HCT116 (cell line): ENCODE data around the gene NFATC3. TPM values are rescaled to one million over a fixed set of nuclear protein-coding genes. Genes with fewer than 3 reads are reported as not detected.

Experiments
- ATAC-seq: fragments of 200-7000 bp; cut with Tn5 transposase; 2 replicates; pipeline ENCODE4 v1.9.1; 2020; ENCODE audit warnings: mild to moderate bottlenecking, moderate library complexity
- BruUV-seq: library from RNA; stranded (reverse); fragments of 400-500 nt; replicated peaks from 2 replicates; lab custom pipeline; 2021; lab: Mats Ljungman, UMichigan
- CTCF ChIA-PET: fragments of 300-600 bp; sonication (Branson Sonifier 250); formaldehyde crosslinking; loops from one replicate; lab custom pipeline; 2021; ENCODE audit warnings: antibody characterized with exemption; lab: Charles Lee
- POLR2A ChIA-PET: fragments of 300-600, 350-600 bp; sonication (Branson Sonifier 250); formaldehyde crosslinking; loops from one replicate; lab custom pipeline; 2021; ENCODE audit warnings: antibody characterized with exemption; lab: Charles Lee
- RAD21 ChIA-PET, 2 experiments: fragments of 300-600 bp; sonication (Branson Sonifier 250); formaldehyde crosslinking; loops; one replicate each; lab custom pipeline; 2023; ENCODE audit warnings: low total read pairs in 2 of 2; ENCODE audit not compliant: uncharacterized antibody in 2 of 2, unreplicated experiment in 2 of 2, low non-redundant PET in 1 of 2; lab: Charles Lee
- DNase-seq: peaks from one replicate; pipeline ENCODE4 v3.0.0-alpha.2; 2010; ENCODE audit warnings: low read depth, low spot score
- H2AFZ ChIP-seq: fragments of 200-600 bp; shearing (Covaris generic), sonication (generic); 2 replicates; pipeline ENCODE4 v1.6.1; 2017; ENCODE audit warnings: low read depth, mixed run types, mixed read lengths, antibody characterized with exemption, low read length; ENCODE audit not compliant: poor library complexity, severe bottlenecking
- H3K27ac ChIP-seq: 2 replicates; pipeline ENCODE4 v1.5.1; 2012; ENCODE audit warnings: low read depth, low read length
- H3K27me3 ChIP-seq: fragments of 200-600 bp; sonication (generic); 2 replicates; pipeline ENCODE4 v1.6.1; 2016; ENCODE audit warnings: mixed run types, low read length, mixed read lengths; ENCODE audit not compliant: insufficient read depth
- H3K36me3 ChIP-seq, 2 experiments: fragments of 200-500 bp in 1 of 2; fragments of 200-600 bp in 1 of 2; sonication (Bioruptor generic) in 1 of 2; sonication (generic) in 1 of 2; 2 replicates each; pipeline versions ENCODE4 v1.5.1 to v1.6.1; 2014 to 2016; ENCODE audit warnings: low read length in 2 of 2, inconsistent platforms in 1 of 2, mixed read lengths in 1 of 2, mixed run types in 1 of 2; ENCODE audit not compliant: insufficient read depth in 2 of 2, control insufficient read depth in 1 of 2
- H3K4me1 ChIP-seq, 2 experiments: fragments of 200-600 bp in 1 of 2; sonication (generic) in 1 of 2; 2 replicates each; pipeline versions ENCODE4 v1.5.1 to v1.6.1; 2012 to 2017; ENCODE audit warnings: low read length in 2 of 2, inconsistent platforms in 1 of 2, mild to moderate bottlenecking in 1 of 2, mixed read lengths in 1 of 2, mixed run types in 1 of 2, moderate library complexity in 1 of 2; ENCODE audit not compliant: insufficient read depth in 2 of 2, control insufficient read depth in 1 of 2
- H3K4me2 ChIP-seq: fragments of 200-600 bp; sonication (generic); 2 replicates; pipeline ENCODE4 v1.6.1; 2017; ENCODE audit warnings: mixed run types, low read length, mixed read lengths
- H3K4me3 ChIP-seq, 2 experiments: fragments of 200-600 bp in 1 of 2; sonication (generic) in 1 of 2; replicated peaks in 1 of 2; 2 replicates each; pipeline ENCODE4 v1.5.1; 2011 to 2016; ENCODE audit warnings: low read length in 2 of 2, control low read depth in 1 of 2, low read depth in 1 of 2, mild to moderate bottlenecking in 1 of 2, mixed read lengths in 1 of 2, mixed run types in 1 of 2
- H3K79me2 ChIP-seq: fragments of 200-600 bp; sonication (generic); 2 replicates; pipeline ENCODE4 v1.6.1; 2017; ENCODE audit warnings: mild to moderate bottlenecking, mixed run types, low read length, moderate library complexity, mixed read lengths; ENCODE audit not compliant: insufficient read depth
- H3K9ac ChIP-seq: fragments of 200-600 bp; sonication (generic); 2 replicates; pipeline ENCODE4 v1.6.1; 2016; ENCODE audit warnings: low read length, mixed read lengths
- H3K9me2 ChIP-seq: fragments of 200-600 bp; sonication (generic), shearing (Covaris generic); 2 replicates; pipeline ENCODE4 v1.6.1; 2017; ENCODE audit warnings: mixed run types, mild to moderate bottlenecking, moderate library complexity; ENCODE audit not compliant: insufficient read depth
- H3K9me3 ChIP-seq, 2 experiments: fragments of 200-500 bp in 1 of 2; fragments of 200-600 bp in 1 of 2; sonication (Bioruptor generic) in 1 of 2; sonication (generic) in 1 of 2; 2 replicates each; pipeline ENCODE4 v1.6.1; 2014 to 2017; ENCODE audit warnings: low read length in 2 of 2, mixed read lengths in 2 of 2, inconsistent platforms in 1 of 2, low read depth in 1 of 2, mild to moderate bottlenecking in 1 of 2, mixed run types in 1 of 2, moderate library complexity in 1 of 2; ENCODE audit not compliant: control insufficient read depth in 1 of 2, insufficient read depth in 1 of 2
- H4K20me1 ChIP-seq: fragments of 200-600 bp; sonication (generic), shearing (Covaris generic); 2 replicates; pipeline ENCODE4 v1.6.1; 2017; ENCODE audit warnings: mixed run types, mild to moderate bottlenecking, moderate library complexity; ENCODE audit not compliant: insufficient read depth
- ATF3 ChIP-seq: IDR thresholded peaks from 2 replicates; pipeline ENCODE4 v1.6.1; 2012
- CEBPB ChIP-seq: IDR thresholded peaks from 2 replicates; pipeline ENCODE4 v1.6.1; 2012; ENCODE audit warnings: low read depth
- EGR1 ChIP-seq: IDR thresholded peaks from 2 replicates; pipeline ENCODE4 v1.6.1; 2012; ENCODE audit warnings: low read depth
- ELF1 ChIP-seq: IDR thresholded peaks from 2 replicates; pipeline ENCODE4 v1.6.1; 2012; ENCODE audit warnings: low read depth, borderline replicate concordance
- EZH2phosphoT487 ChIP-seq: fragments of 200-600 bp; IDR thresholded peaks from 2 replicates; pipeline ENCODE4 v1.6.1; 2018; ENCODE audit warnings: antibody characterized with exemption, borderline replicate concordance
- MAX ChIP-seq: IDR thresholded peaks from 2 replicates; pipeline ENCODE4 v1.6.1; 2012
- POLR2A ChIP-seq: IDR thresholded peaks from 2 replicates; pipeline ENCODE4 v1.7.0; 2011; ENCODE audit warnings: borderline replicate concordance; ENCODE audit not compliant: insufficient read depth, insufficient read length; ENCODE audit errors: extremely low read depth
- SIN3A ChIP-seq: IDR thresholded peaks from 2 replicates; pipeline ENCODE4 v1.6.1; 2012; ENCODE audit warnings: low read depth
- SP1 ChIP-seq: IDR thresholded peaks from 2 replicates; pipeline ENCODE4 v1.6.1; 2012; ENCODE audit warnings: low read depth
- TCF7L2 ChIP-seq: IDR thresholded peaks from 2 replicates; pipeline ENCODE4 v1.7.0; 2011; ENCODE audit warnings: borderline replicate concordance, inconsistent platforms; ENCODE audit not compliant: insufficient read depth, insufficient read length; ENCODE audit errors: extremely low read depth
- YY1 ChIP-seq: IDR thresholded peaks from 2 replicates; pipeline ENCODE4 v1.6.1; 2011; ENCODE audit warnings: low read length, low read depth, moderate library complexity, mild to moderate bottlenecking; ENCODE audit not compliant: insufficient replicate concordance; ENCODE audit errors: extremely low read depth
- intact Hi-C: fragments of 100-400 bp; cut with micrococcal nuclease; formaldehyde crosslinking; loops from 2 replicates; pipeline ENCODE4 v1.10.0; 2022
- total RNA-seq: library from RNA; stranded (reverse); gene quantifications from one replicate; pipeline ENCODE4 v1.2.1, GENCODE V29; 2021; ENCODE audit not compliant: unreplicated experiment

Gene NFATC3
- total RNA-seq, 1 experiment from 2014 or later, result 25.6 TPM

- no peak for ATAC-seq
- CTCF ChIA-PET, result interaction anchor here (3.4 kb wide), 1 partner anchor 12 kb away, joined by 16 read pairs; the partner anchor contains the start of gene SLC7A6
- no peak for TF ChIP-seq MAX
- no peak for TF ChIP-seq EZH2phosphoT487
- no peak for TF ChIP-seq CEBPB
- TF ChIP-seq TCF7L2, result no peak
- no peak for TF ChIP-seq EGR1
- TF ChIP-seq YY1, result no peak
- no peak for TF ChIP-seq POLR2A
- no peak for TF ChIP-seq ELF1
- TF ChIP-seq ATF3, result no peak
- no peak for TF ChIP-seq SIN3A
- no peak for TF ChIP-seq SP1
These were observed 165.8 kb downstream of the NFATC3 start for GRCh38 chr16:68250951-68251350.

More at GRCh38 chr16:68250951-68251350, 165.8 kb downstream of the NFATC3 start:
- POLR2A ChIA-PET, result interaction anchor here (1.3 kb wide), 1 partner anchor 13 kb away, joined by 3 read pairs; no protein-coding TSS in a partner anchor
- Histone ChIP-seq H3K79me2 (peaks cover 10% of the 10 kb centered on the region; the same call in 1 of the 2 replicates), H3K4me1 (peaks cover 5 to 10% of the 10 kb centered on the region in 2 experiments; a peak in 3 of 4 replicates), H3K9me2 (no peaks in the 10 kb centered on the region), H3K27me3 (no peaks in the 10 kb centered on the region), H3K27ac (no peak overlapping the region), H4K20me1 (no peaks in the 10 kb centered on the region), H2AFZ (no peak overlapping the region), H3K36me3 (peaks cover 0 to 2% of the 10 kb centered on the region in 2 experiments; a peak in 2 of 4 replicates), H3K4me2 (no peak overlapping the region), H3K9me3 (no peaks in the 10 kb centered on the region), H3K9ac (no peak overlapping the region), H3K4me3 (no peak overlapping the region)
- BruUV-seq, result no TSS peak
- intact Hi-C loops, result no loop called here
- DNase-seq, result no peak
- RAD21 ChIA-PET, result no interaction called here
